COLO668 (cell line): Measurements from ENCODE around the gene LRP1.

Source experiments
- DNase-seq: peaks from one replicate; lab custom pipeline; 2025; ENCODE audit not compliant: unreplicated experiment; lab: John Stamatoyannopoulos, UW

The LRP1 gene

DNA sequence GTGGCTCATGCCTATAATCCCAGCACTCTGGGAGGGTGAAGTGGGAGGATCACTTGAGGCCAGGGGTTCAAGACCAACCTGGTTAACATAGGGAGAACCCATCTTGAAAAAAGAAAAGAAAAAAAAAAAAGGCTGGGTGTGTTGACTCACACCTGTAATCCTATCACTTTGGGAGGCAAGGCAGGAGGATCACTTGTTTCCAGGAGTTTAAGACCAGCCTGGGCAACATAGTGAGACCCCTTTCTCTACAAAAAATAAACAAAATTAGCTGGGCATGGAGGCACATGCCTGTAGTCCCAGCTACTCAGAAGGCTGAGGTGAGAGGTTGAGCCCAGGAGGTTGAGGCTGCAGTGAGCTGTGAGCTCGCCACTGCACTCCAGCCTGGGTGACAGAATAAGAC lies 42.1 kb downstream of the LRP1 start:
- no peak for DNase-seq

DNA sequence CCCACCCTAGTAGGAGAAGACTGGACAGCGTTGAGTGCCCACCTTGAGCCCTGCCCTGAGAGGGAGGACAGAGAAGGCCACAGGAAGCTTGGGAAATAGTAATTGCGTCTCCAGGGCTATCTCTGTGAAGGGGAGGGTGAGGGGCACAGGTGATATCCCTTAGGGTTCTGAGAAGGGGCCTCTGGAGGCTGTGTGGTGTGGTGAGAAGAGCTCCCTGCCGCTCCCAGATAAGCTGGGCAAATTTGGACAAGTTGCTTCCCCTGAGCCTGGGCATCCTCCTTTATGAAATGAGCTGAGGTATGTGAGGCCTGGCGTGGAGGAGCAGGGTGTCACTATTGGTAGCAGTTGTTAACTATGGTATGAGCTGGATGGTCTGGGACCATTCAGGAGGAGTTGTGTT lies 42.6 kb downstream of the LRP1 start:
- DNase-seq, result no peak

DNA sequence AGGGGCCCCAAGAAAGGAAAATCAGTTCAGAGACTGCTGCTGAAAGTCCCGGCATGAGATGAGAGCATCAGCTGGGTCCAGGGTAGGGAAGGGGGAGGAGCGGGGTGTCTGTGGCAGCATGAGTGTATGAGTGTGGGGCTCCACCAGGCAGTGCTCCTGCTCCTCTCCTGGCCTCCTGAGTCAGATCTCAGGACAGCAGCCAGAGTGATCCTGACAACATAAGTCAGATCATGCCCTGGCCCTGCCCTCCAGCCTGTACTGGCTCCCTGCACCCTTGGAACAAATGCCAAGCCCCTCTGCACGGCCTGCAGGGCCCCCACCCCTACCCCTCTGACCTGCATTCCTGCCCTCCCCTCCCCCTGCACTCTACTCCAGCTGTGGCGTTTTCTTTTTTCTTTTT lies 43.4 kb downstream of the LRP1 start:
- DNase-seq, result no peak

DNA sequence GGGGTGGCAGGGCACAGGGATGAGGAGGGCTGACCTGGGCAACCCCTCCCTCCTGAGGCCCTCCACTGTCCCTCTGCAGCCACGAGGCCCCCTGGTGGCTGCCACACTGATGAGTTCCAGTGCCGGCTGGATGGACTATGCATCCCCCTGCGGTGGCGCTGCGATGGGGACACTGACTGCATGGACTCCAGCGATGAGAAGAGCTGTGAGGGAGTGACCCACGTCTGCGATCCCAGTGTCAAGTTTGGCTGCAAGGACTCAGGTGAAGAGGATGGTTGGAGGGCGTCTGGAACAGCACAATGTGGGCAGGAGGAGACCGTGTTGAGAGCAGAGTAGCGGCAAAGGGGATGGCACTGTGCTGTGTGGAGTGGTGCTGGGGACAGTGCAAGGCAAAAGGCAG lies 44.8 kb downstream of the LRP1 start:
- DNase-seq, result peak; percentile 27

DNA sequence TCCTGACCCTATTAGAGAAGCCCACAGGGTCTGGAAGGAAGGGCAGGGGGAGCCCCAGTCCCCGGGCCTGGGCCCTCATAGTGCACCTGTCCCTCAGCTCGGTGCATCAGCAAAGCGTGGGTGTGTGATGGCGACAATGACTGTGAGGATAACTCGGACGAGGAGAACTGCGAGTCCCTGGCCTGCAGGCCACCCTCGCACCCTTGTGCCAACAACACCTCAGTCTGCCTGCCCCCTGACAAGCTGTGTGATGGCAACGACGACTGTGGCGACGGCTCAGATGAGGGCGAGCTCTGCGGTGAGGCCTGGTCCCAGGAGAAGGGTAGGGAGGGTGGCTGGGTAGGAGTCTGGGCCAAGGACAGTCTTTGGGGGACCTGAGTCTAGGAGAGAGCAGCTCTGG lies 45.4 kb downstream of the LRP1 start:
- DNase-seq, result no peak

DNA sequence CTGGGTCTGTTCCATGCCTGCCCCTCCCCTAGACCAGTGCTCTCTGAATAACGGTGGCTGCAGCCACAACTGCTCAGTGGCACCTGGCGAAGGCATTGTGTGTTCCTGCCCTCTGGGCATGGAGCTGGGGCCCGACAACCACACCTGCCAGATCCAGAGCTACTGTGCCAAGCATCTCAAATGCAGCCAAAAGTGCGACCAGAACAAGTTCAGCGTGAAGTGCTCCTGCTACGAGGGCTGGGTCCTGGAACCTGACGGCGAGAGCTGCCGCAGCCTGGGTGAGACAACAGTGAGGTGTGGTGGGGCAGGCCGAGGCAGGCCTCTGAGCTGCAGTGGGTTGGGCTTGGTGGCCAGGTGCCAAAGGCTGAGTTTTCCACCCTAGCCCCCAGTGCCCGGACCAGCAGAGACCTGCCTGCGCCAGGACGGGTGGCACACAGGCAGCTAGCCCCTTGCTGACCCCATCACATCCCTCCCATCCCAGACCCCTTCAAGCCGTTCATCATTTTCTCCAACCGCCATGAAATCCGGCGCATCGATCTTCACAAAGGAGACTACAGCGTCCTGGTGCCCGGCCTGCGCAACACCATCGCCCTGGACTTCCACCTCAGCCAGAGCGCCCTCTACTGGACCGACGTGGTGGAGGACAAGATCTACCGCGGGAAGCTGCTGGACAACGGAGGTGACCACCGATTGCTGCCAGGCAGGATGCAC lies 47.3 kb downstream of the LRP1 start:
- peak; percentile 83 for DNase-seq

DNA sequence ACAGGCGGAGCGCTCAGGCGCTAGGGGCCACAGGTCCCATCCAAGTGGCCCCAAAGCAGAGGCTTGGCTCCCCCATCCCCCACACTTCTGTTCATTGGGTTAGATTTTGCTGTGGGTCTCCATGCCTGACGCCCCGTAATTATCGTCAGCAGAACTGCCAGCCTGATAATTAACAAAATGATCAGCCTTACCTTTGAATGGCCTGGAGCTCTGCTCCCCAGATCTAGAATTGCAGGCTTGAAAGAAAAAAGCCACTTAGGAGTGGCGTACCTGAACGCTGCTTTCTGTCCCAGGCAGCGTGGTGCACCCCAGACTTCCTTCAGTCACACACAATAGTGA lies 47.8 kb downstream of the LRP1 start:
- no peak for DNase-seq

DNA sequence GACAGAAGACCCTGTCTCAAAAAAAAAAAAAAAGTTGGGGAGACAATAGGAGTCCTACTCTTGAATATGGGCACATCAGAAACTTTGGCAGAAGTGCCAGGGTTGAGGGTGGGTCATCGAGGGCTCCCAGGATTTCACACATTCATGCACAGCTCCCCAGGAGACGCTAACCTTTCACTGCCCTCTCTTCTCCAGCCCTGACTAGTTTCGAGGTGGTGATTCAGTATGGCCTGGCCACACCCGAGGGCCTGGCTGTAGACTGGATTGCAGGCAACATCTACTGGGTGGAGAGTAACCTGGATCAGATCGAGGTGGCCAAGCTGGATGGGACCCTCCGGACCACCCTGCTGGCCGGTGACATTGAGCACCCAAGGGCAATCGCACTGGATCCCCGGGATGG lies 48.6 kb downstream of the LRP1 start:
- no peak for DNase-seq

DNA sequence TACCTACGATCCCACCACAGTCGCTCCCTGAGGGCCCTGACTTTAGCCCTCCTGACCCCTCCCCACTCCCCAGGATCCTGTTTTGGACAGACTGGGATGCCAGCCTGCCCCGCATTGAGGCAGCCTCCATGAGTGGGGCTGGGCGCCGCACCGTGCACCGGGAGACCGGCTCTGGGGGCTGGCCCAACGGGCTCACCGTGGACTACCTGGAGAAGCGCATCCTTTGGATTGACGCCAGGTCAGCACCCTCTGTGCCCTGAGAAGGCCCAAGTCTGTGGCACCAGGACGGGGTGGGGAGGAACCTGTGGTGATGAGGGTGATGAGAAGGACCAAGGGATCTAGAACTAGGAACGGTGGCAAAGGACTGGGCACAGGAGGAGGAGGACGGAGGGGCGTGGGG lies 49.1 kb downstream of the LRP1 start:
- no peak for DNase-seq

DNA sequence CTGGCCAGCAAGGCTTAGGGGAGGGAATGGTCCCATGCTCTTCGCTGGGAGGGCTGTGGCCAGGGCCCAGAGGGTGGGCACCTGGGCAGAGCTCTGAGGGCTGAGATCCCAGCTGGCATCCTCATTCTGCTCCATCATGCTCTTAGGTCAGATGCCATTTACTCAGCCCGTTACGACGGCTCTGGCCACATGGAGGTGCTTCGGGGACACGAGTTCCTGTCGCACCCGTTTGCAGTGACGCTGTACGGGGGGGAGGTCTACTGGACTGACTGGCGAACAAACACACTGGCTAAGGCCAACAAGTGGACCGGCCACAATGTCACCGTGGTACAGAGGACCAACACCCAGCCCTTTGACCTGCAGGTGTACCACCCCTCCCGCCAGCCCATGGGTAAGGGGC lies 49.9 kb downstream of the LRP1 start:
- no peak for DNase-seq

DNA sequence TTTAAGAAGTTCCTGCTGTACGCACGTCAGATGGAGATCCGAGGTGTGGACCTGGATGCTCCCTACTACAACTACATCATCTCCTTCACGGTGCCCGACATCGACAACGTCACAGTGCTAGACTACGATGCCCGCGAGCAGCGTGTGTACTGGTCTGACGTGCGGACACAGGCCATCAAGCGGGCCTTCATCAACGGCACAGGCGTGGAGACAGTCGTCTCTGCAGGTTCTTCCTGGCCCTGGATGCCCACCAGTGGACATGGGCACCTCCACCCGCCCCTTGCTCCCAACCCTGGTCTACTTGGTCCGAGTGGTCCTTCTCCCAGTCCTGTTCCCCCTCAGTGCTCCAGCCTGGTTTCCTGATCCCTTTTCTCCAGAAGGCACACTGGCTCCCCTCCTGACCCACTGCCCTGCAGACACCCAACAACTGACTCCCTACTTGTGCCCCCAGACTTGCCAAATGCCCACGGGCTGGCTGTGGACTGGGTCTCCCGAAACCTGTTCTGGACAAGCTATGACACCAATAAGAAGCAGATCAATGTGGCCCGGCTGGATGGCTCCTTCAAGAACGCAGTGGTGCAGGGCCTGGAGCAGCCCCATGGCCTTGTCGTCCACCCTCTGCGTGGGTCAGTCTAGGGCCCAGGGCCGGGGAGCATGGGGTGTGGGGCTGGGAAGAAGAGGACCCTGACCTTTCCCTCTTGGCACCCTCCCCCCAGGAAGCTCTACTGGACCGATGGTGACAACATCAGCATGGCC lies 51.2 kb downstream of the LRP1 start:
- DNase-seq, result no peak

DNA sequence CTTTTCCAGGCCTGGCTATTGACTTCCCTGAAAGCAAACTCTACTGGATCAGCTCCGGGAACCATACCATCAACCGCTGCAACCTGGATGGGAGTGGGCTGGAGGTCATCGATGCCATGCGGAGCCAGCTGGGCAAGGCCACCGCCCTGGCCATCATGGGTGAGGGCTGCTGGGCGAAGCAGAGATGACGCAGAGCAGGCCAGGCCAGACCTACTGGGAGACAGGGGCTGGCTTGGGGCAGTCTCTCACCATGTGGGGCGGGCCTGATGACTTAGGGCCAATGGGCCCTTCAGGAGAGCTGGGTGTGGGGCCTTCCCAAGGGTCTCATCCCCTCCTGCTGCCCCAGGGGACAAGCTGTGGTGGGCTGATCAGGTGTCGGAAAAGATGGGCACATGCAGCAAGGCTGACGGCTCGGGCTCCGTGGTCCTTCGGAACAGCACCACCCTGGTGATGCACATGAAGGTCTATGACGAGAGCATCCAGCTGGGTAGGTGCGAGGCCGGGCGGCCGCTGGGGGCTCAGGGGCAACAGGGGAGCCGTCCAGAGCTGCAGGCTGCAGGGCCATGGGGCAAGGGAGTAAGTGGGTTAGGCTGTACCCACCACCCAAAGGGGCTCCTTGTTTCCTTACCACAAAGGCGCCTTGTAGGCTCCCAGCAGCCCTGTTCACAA lies 52.2 kb downstream of the LRP1 start:
- DNase-seq, result no peak

DNA sequence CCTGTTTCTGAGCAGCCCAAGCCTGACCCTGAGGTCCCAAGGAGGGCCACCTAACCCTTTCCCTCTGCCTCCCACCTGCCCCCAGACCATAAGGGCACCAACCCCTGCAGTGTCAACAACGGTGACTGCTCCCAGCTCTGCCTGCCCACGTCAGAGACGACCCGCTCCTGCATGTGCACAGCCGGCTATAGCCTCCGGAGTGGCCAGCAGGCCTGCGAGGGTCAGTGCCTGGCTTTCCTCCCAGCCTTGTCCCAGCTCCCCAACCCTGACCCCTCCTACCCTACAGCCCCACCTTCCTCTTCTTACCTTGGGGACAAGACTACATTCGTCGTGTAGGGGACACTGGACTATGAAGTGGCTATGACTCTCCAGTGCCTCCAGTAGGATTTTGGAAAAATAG lies 52.8 kb downstream of the LRP1 start:
- DNase-seq, result no peak

DNA sequence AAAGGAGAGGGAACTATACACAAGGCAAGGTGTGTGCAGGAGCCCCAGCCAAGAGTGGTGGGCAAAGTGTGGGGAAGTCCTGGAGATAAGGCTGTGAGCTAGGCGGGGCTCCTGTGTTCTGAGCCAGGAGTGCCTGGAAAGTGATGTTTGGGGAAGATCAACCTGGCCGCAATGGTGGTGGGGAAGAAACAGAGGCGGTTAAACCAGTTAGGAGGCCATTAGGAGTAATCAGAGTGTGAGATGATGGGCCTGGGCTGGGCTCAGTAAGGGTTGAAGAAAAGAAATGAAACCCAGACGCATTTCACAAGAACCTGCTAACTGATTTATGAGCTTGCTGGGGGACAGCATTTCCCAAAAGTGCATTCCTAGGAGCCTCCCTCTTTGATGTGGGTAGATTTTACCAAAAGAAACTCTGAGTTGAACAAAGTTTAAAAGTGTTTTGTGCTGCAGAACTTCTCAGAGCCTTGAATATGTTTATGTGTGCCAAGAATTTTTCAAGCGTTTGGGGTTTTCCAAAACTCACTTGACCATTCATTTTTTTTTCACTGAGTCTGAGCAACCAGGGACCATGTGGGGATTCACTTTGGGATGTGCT lies 53.4 kb downstream of the LRP1 start:
- no peak for DNase-seq

DNA sequence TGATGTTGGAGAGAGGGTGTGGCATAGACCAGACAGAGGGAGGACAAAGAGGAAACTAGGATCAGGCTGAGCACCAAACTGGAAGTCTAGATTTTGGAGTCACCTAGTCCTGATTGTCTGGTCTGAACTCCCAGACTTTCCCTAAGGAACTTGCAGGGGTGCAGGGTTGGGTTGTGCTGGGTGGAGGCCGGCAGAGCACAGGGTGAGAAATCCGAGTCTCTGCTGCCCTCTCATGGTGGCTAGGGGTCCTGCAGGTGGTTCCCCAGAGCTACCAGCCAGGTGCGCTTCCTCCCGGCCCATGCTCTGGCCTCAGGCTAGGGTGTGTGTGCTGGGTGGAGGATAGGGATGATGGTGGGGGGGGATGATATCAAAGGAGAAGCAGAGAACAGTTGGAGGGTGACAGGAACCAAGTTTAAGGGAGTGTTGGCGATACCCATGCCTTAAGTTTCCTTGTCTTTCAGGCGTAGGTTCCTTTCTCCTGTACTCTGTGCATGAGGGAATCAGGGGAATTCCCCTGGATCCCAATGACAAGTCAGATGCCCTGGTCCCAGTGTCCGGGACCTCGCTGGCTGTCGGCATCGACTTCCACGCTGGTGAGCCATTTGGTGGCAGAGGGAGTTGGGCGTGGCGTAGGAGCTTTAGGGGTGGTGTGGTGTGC lies 54.8 kb downstream of the LRP1 start:
- peak; percentile 77 for DNase-seq

DNA sequence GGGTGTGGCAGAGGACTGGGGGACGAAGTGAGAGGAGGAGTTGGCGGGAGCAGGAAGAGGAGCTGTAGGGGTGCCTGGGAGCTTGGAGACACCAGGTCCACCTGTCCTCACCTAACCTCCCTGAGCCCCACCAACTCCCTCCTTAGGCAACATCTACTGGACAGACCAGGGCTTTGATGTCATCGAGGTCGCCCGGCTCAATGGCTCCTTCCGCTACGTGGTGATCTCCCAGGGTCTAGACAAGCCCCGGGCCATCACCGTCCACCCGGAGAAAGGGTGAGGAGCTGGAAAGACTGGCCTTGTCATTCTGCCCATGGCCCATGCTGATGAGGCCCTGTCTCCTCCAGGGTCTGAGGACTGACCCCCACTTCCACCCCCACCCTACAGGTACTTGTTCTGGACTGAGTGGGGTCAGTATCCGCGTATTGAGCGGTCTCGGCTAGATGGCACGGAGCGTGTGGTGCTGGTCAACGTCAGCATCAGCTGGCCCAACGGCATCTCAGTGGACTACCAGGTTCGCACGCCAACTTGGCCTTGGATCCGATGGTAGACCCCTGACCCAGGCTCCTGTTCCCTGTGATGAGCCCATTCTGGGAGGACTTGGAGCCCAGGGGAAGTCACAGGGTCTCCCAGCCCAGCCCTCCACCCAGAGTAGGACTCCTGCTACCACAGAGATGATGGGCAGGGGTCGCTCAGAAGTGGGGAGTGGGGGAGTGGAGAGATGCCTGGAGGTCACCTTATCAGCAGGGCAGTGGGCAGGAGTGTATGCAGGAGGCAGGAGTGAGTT lies 55.8 kb downstream of the LRP1 start:
- no peak for DNase-seq

DNA sequence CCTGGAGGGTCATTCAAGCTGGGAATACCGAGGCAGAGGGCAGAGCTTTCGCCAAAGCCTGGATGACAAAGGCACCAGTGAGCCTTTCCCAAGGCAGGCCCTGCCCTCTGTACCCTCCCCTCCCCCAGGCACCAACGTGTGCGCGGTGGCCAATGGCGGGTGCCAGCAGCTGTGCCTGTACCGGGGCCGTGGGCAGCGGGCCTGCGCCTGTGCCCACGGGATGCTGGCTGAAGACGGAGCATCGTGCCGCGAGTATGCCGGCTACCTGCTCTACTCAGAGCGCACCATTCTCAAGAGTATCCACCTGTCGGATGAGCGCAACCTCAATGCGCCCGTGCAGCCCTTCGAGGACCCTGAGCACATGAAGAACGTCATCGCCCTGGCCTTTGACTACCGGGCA lies 57.1 kb downstream of the LRP1 start:
- DNase-seq, result no peak

DNA sequence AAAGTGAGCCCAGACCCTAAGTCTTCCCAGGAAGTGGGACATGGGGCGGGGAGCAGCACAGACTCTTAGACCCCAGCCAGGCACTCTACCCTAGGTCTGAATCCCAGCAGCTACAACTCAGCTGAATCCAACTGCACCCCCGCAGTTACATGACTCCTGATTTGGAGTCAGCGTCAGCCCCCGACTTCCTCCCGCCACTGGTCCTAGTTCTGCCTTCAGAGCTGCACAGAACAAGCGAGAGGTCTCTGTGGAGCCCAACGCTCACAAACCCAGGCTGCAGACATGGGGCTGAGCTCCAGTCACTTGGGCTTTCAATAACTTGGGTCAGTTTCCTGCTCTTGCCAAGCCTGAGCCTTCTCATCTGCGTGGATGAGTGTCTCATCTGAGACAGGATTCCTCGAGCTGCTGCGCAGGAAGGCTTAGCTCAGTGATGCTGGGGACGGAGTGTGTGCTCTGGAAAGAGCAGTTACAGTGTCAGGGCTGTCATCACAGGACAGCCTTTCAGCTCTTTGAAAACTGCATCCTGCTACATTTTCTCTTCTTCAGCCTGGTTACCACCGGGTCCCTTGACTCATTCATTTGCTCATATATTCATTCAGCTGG lies 57.7 kb downstream of the LRP1 start:
- DNase-seq, result no peak

DNA sequence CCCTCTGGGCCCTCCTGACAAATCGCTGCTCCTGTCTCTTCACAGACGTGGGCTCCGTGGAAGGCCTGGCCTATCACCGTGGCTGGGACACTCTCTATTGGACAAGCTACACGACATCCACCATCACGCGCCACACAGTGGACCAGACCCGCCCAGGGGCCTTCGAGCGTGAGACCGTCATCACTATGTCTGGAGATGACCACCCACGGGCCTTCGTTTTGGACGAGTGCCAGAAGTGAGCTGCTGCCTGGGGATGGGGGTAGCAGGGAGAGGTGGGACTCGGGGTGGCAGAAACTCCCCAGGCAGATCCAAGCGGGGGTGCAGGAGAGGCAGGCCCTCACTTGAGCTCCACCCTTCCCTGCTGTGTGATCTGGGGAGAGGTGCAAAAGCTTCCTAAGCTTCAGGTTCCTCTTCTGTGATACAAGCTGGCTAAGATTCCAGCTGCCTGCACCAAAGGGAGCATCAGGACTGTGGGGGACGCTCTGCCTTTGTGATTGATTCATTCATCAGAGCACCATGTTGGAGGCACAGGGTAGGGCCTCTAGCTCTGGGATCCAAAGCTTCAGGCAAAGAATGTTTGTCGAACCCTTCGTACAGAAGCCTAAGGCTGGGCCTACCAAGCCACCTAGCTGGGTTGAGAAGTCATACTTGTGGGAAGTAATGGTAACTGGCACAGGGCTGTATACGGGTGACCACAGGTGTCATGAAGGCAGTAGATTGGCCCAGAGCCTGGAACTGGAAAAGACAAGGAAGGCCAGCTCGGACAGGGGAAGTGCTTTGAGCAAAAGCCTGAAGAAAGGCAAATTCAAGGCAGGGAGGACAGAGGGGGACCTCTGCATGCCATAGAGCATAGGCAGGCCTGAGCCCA lies 59.2 kb downstream of the LRP1 start:
- DNase-seq, result no peak

DNA sequence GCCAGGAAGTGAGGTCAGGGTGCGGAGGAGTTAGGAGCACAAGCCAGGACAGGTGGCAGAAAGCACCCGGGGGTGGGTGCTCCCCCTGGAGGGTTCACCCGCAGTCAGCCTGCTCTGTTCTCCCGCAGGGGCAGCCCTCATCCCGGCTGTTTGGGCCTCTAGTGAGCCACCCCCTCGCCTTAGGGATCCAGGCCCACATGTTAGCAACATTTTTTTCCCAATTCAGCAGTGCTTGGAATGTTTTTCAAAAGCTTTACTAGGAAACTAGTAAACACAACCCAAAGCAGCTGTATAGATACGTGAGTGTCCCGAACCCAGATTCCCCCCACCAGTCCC lies 59.8 kb downstream of the LRP1 start:
- DNase-seq, result no peak
